Osteocyte (in vitro differentiated cells): ENCODE data around the gene INSYN1. TPM values are rescaled to one million over a fixed set of nuclear protein-coding genes. Genes with fewer than 3 reads are reported as not detected.
"Not testable (repeated sequence)": the region's sequence is repeated elsewhere in the genome, so short reads cannot be mapped to it uniquely, and the experiment has no call there.

Experiments
- DNase-seq: peaks from one replicate; pipeline ENCODE4 v3.0.0; 2021; ENCODE audit warnings: mixed read lengths; ENCODE audit not compliant: unreplicated experiment; ENCODE audit errors: extremely low spot score
- H3K27ac Mint-ChIP-seq: one replicate; pipeline ENCODE4 v1.8.0; 2021; ENCODE audit warnings: mild to moderate bottlenecking, mixed read lengths; ENCODE audit not compliant: unreplicated experiment
- H3K27me3 Mint-ChIP-seq: one replicate; pipeline ENCODE4 v1.8.0; 2021; ENCODE audit warnings: mixed read lengths; ENCODE audit not compliant: unreplicated experiment
- H3K36me3 Mint-ChIP-seq: one replicate; pipeline ENCODE4 v1.8.0; 2021; ENCODE audit warnings: mixed read lengths; ENCODE audit not compliant: unreplicated experiment
- H3K4me1 Mint-ChIP-seq: one replicate; pipeline ENCODE4 v1.8.0; 2021; ENCODE audit warnings: mixed read lengths; ENCODE audit not compliant: unreplicated experiment
- H3K4me3 Mint-ChIP-seq: one replicate; pipeline ENCODE4 v1.8.0; 2021; ENCODE audit warnings: mild to moderate bottlenecking, moderate library complexity, mixed read lengths; ENCODE audit not compliant: unreplicated experiment
- H3K9me3 Mint-ChIP-seq: one replicate; pipeline ENCODE4 v1.8.0; 2021; ENCODE audit warnings: mixed read lengths; ENCODE audit not compliant: unreplicated experiment
- CTCF ChIP-seq: fragments of 200-600 bp; sonication (generic); IDR thresholded peaks from 2 replicates; pipeline ENCODE4 v1.5.0; 2021; ENCODE audit warnings: antibody characterized with exemption, mild to moderate bottlenecking, moderate library complexity
- total RNA-seq: library from RNA; stranded (reverse); gene quantifications from 2 replicates; pipeline ENCODE4 v1.2.1, GENCODE V29; 2021

The INSYN1 gene
- total RNA-seq, 1 donor from 2014 or later, result 8.0 TPM

- no peak for TF ChIP-seq CTCF
- Mint-ChIP-seq H3K4me3 (no peak overlapping the region), H3K36me3 (no peaks in the 10 kb centered on the region), H3K9me3 (no peaks in the 10 kb centered on the region), H3K27ac (no peak overlapping the region), H3K27me3 (peaks cover 10% of the 10 kb centered on the region), H3K4me1 (peaks cover 24% of the 10 kb centered on the region)
- no peak for DNase-seq
These were observed 44.4 kb upstream of the INSYN1 start for GRCh38 chr15:73797366-73798158.

GRCh38 chr15:73796331-73796831, 43.2 kb upstream of the INSYN1 start:
- no peaks in the 10 kb centered on the region for H3K9me3 Mint-ChIP-seq
- DNase-seq, result no peak
- H3K27me3 Mint-ChIP-seq, result peaks cover 11% of the 10 kb centered on the region
- H3K4me1 Mint-ChIP-seq, result peaks cover 20% of the 10 kb centered on the region
- no peak for TF ChIP-seq CTCF
- H3K4me3 Mint-ChIP-seq, result no peak overlapping the region
- no peaks in the 10 kb centered on the region for H3K36me3 Mint-ChIP-seq
- H3K27ac Mint-ChIP-seq, result no peak overlapping the region

GRCh38 chr15:73794443-73795133, 41.4 kb upstream of the INSYN1 start:
- H3K4me1 Mint-ChIP-seq, result peaks cover 4% of the 10 kb centered on the region
- no peak overlapping the region for H3K4me3 Mint-ChIP-seq
- no peak overlapping the region for H3K27ac Mint-ChIP-seq
- H3K27me3 Mint-ChIP-seq, result peaks cover 16% of the 10 kb centered on the region
- no peaks in the 10 kb centered on the region for H3K9me3 Mint-ChIP-seq
- DNase-seq, result no peak
- no peaks in the 10 kb centered on the region for H3K36me3 Mint-ChIP-seq
- no peak for TF ChIP-seq CTCF

DNA sequence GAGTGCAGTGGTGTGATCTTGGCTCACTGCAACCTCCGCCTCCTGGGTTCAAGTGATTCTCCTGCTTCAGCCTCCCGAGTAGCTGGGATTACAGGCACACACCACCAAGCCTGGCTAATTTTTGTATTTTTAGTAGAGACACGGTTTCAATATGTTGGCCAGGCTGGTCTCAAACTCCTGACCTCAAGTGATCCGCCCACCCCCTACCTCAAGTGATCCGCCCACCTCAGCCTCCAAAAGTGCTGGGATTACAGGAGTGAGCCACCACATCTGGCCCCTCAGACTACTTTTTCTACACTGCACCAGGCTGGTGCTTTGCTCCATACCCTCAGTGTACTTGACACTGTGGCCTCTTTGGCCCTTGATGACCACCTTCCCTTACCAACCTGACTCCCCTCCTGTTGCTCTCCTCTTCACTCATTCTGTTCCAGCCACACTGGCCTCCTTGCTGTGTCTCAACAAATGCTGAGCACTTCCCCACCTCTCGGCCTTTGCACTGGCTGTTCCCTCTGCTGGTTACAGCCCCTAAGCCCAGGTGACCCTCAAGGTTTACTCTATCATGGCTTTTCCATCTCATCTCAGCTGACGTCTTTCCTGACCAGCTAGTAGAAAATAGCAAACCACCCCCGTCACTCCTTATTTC, 39.9 kb upstream of the INSYN1 start:
- H3K36me3 Mint-ChIP-seq, H3K4me1 Mint-ChIP-seq, H3K27ac Mint-ChIP-seq, DNase-seq, H3K9me3 Mint-ChIP-seq, H3K4me3 Mint-ChIP-seq: not testable (repeated sequence)
- peaks cover 20% of the 10 kb centered on the region for H3K27me3 Mint-ChIP-seq

DNA sequence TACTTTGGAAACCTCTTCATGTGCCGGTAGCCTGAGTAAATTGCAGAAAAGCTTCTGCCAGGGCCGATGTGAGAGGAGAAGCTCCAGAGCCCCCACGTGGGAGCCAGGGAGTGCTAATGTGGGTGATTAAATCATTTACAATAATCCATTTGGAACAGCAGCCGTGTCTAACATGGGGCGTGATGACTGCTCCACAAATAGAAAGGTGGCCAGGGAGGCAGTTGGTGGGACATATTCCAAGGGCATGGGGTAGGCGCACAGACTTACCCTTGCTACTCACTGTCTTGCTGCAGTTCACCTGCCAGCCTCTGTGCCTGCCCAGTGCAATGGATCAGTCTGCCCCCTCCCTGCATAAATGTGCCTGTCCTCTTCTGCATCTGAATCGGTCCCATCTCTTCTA, 39.3 kb upstream of the INSYN1 start:
- Mint-ChIP-seq H3K36me3 (no peaks in the 10 kb centered on the region), H3K27me3 (peaks cover 20% of the 10 kb centered on the region), H3K9me3 (no peaks in the 10 kb centered on the region), H3K27ac (no peak overlapping the region), H3K4me1 (no peaks in the 10 kb centered on the region), H3K4me3 (no peak overlapping the region)
- DNase-seq, result no peak
- TF ChIP-seq CTCF, result no peak
